ENCODE results near the gene PTOV1. TPM values are rescaled to one million over a fixed set of nuclear protein-coding genes. Genes with fewer than 3 reads are reported as not detected.

The PTOV1 gene
- total and polyA plus RNA-seq, 2 of the 13 experiments (the other 11 are each of a cell fraction or from before 2014, with no cell fraction given), result 63.5 to 68.5 TPM

GRCh38 chr19:49869484-49870308, 18.7 kb downstream of the PTOV1 start (continued):
- TF ChIP-seq ZBTB25 (CRISPR knock-in tag; IDR thresholded peaks at IDR 0.05) (peak; percentile 56; the same call in 1 of the 2 replicates), KIAA2018 (CRISPR knock-in tag; IDR thresholded peaks at IDR 0.05; ENCODE audit: borderline replicate concordance) (no peak), DZIP1 (CRISPR knock-in tag; IDR thresholded peaks at IDR 0.05) (no peak; the same call in 1 of the 2 replicates)
- TF ChIP-seq, protein P1, sequence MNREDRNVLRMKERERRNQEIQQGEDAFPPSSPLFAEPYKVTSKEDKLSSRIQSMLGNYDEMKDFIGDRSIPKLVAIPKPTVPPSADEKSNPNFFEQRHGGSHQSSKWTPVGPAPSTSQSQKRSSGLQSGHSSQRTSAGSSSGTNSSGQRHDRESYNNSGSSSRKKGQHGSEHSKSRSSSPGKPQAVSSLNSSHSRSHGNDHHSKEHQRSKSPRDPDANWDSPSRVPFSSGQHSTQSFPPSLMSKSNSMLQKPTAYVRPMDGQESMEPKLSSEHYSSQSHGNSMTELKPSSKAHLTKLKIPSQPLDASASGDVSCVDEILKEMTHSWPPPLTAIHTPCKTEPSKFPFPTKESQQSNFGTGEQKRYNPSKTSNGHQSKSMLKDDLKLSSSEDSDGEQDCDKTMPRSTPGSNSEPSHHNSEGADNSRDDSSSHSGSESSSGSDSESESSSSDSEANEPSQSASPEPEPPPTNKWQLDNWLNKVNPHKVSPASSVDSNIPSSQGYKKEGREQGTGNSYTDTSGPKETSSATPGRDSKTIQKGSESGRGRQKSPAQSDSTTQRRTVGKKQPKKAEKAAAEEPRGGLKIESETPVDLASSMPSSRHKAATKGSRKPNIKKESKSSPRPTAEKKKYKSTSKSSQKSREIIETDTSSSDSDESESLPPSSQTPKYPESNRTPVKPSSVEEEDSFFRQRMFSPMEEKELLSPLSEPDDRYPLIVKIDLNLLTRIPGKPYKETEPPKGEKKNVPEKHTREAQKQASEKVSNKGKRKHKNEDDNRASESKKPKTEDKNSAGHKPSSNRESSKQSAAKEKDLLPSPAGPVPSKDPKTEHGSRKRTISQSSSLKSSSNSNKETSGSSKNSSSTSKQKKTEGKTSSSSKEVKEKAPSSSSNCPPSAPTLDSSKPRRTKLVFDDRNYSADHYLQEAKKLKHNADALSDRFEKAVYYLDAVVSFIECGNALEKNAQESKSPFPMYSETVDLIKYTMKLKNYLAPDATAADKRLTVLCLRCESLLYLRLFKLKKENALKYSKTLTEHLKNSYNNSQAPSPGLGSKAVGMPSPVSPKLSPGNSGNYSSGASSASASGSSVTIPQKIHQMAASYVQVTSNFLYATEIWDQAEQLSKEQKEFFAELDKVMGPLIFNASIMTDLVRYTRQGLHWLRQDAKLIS (CRISPR knock-in tag; IDR thresholded peaks at IDR 0.05), result no peak

All from HepG2 (cell line).